Spleen (tissue), 11 donors: ENCODE measurements around the gene ATP10A. TPM values are rescaled to one million over a fixed set of nuclear protein-coding genes. Genes with fewer than 3 reads are reported as not detected.

ENCODE experiments used
- DNase-seq: peaks from one replicate; pipeline ENCODE4 v3.0.0-alpha.2; 2020
- H3K27ac ChIP-seq, 8 donors: fragments of 200-600 bp; sonication (generic) in 7 of 8; 1 replicate in 4 of 8; 2 replicates in 4 of 8; pipeline versions ENCODE4 v1.5.0 to v1.8.0; 2016 to 2021; ENCODE audit warnings: inconsistent platforms in 4 of 8, mild to moderate bottlenecking in 4 of 8, moderate library complexity in 1 of 8
- H3K27me3 ChIP-seq, 7 donors: fragments of 200-600 bp; sonication (generic) in 6 of 7; replicated peaks in 1 of 7; 1 replicate in 4 of 7; 2 replicates in 3 of 7; pipeline versions ENCODE4 v1.5.0 to v1.8.0; 2016 to 2021; ENCODE audit warnings: inconsistent platforms in 3 of 7, mild to moderate bottlenecking in 1 of 7
- H3K36me3 ChIP-seq, 6 donors: fragments of 200-600 bp; sonication (generic) in 5 of 6; 1 replicate in 4 of 6; 2 replicates in 2 of 6; pipeline versions ENCODE4 v1.5.0 to v1.8.0; 2016 to 2021; ENCODE audit warnings: inconsistent platforms in 2 of 6
- H3K4me1 ChIP-seq, 6 donors: fragments of 200-600 bp; sonication (generic) in 5 of 6; 1 replicate in 3 of 6; 2 replicates in 3 of 6; pipeline versions ENCODE4 v1.5.0 to v1.8.0; 2016 to 2021; ENCODE audit warnings: inconsistent platforms in 3 of 6
- H3K4me3 ChIP-seq, 8 donors: fragments of 200-600 bp; sonication (generic) in 7 of 8; 1 replicate in 4 of 8; 2 replicates in 4 of 8; pipeline versions ENCODE4 v1.5.0 to v1.8.0; 2016 to 2021; ENCODE audit warnings: inconsistent platforms in 4 of 8, mild to moderate bottlenecking in 4 of 8, moderate library complexity in 2 of 8
- H3K9me3 ChIP-seq, 8 donors: fragments of 200-600 bp; sonication (generic) in 7 of 8; 1 replicate in 4 of 8; 2 replicates in 4 of 8; pipeline versions ENCODE4 v1.5.0 to v1.8.0; 2016 to 2021; ENCODE audit warnings: inconsistent platforms in 4 of 8
- CTCF ChIP-seq, 11 experiments: fragments of 200-600 bp in 7 of 11; fragments of 450-650 bp in 4 of 11; sonication (generic) in 4 of 11; IDR thresholded peaks in 8 of 11; conservative IDR thresholded peaks in 3 of 11; 1 replicate in 7 of 11; 2 replicates in 4 of 11; pipeline versions ENCODE4 v1.4.0 to v1.8.0; 2016 to 2021; ENCODE audit warnings: antibody characterized with exemption in 11 of 11, inconsistent platforms in 4 of 11, mild to moderate bottlenecking in 1 of 11
- POLR2A ChIP-seq, 3 donors: fragments of 450-650 bp; IDR thresholded peaks; one replicate each; pipeline ENCODE4 v1.5.1; 2017; ENCODE audit warnings: antibody characterized with exemption in 3 of 3, mild to moderate bottlenecking in 1 of 3
- POLR2AphosphoS5 ChIP-seq, 3 donors: sonication (generic); formaldehyde crosslinking; IDR thresholded peaks; one replicate each; pipeline ENCODE4 v1.5.1; 2017; ENCODE audit warnings: antibody characterized with exemption in 3 of 3
- WGBS, 5 donors: extraction: QIAGEN DNeasy Blood & Tissue Kit in 3 of 5; methylation state at CpG; one replicate each; pipeline versions ENCODE4 v1.1.5 to v1.1.7; 2013 to 2018; 5-methylcytosine and 5-hydroxymethylcytosine counted together
- intact Hi-C: fragments of 100-400 bp; cut with DNase I; formaldehyde crosslinking; loops from one replicate; pipeline ENCODE4 v1.15.0; 2023; ENCODE audit warnings: low total_unique reads
- polyA plus RNA-seq, 3 donors: library from polyadenylated mRNA; stranded (reverse); fragments of 200-250 nt; gene quantifications; one replicate each; pipeline ENCODE4 v1.2.1, GENCODE V29; 2013
- total RNA-seq, 7 donors: library from RNA; depleted of rRNA in 3 of 7; stranded (reverse); fragments of >200 nt in 3 of 7; fragmentation: NEBNext Ultra II Directional in 4 of 7; extraction: Animal tissue kit (Norgen Biotek cat#: 25700) in 4 of 7; gene quantifications; one replicate each; pipeline versions ENCODE4 v1.1.0 to v1.2.1, GENCODE V29; 2016 to 2021
- donor health status: healthy with polysubstance abuse.
- donor health status: DM: no; HTN: no; CAD: no; lungs with moderate emphysema.
- donor health status: DM: no; HTN: no; CAD: no.
- donor health status: Bipolar disorder and iron deficiency.
- donor health status: healthy.
- donor health status: DM: no; HTN: no; CAD: no.
- donor health status: DM: yes; HTN: yes; CAD: no.

ATP10A gene
- total and polyA plus RNA-seq, 10 donors = 0.54 to 8.6 (median 2.7) TPM

GRCh38 chr15:25738171-25738965 is 124.8 kb downstream of the ATP10A start:
- 57 to 79% (median 67%) methylated on average over 7 of the region's 7 CpGs for WGBS, 5 donors
- no peak overlapping the region for H3K27ac ChIP-seq
- intact Hi-C loops = no loop called here
- TF ChIP-seq CTCF (IDR thresholded peaks at IDR 0.05 in 8 of 11, conservative IDR thresholded peaks at IDR 0.05 in 3 of 11) (no peak), POLR2AphosphoS5 (IDR thresholded peaks at IDR 0.05) (no peak), POLR2A (IDR thresholded peaks at IDR 0.05) (no peak)
- no peak for DNase-seq
- H3K4me1 ChIP-seq = peaks cover 0 to 26% (median 8%) of the 10 kb centered on the region in 6 donors
- no peaks in the 10 kb centered on the region for H3K36me3 ChIP-seq
- no peak overlapping the region for H3K4me3 ChIP-seq
- peaks cover 0 to 11% (median 0%) of the 10 kb centered on the region in 7 donors for H3K27me3 ChIP-seq
- no peaks in the 10 kb centered on the region for H3K9me3 ChIP-seq

GRCh38 chr15:25737218-25737643 is 125.9 kb downstream of the ATP10A start:
- H3K4me3 ChIP-seq = no peak overlapping the region
- no peak overlapping the region for H3K27ac ChIP-seq
- no peaks in the 10 kb centered on the region for H3K9me3 ChIP-seq
- H3K4me1 ChIP-seq = peaks cover 0 to 26% (median 8%) of the 10 kb centered on the region in 6 donors
- no peak for DNase-seq
- intact Hi-C loops = no loop called here
- 51 to 86% (median 59%) methylated on average over 4 of the region's 4 CpGs for WGBS, 5 donors
- H3K27me3 ChIP-seq = peaks cover 0 to 14% (median 0%) of the 10 kb centered on the region in 7 donors
- no peak for TF ChIP-seq POLR2AphosphoS5 (IDR thresholded peaks at IDR 0.05)
- TF ChIP-seq POLR2A (IDR thresholded peaks at IDR 0.05) = no peak
- TF ChIP-seq CTCF (IDR thresholded peaks at IDR 0.05 in 8 of 11, conservative IDR thresholded peaks at IDR 0.05 in 3 of 11) = no peak
- no peaks in the 10 kb centered on the region for H3K36me3 ChIP-seq

GRCh38 chr15:25736461-25736860 is 126.7 kb downstream of the ATP10A start:
- Histone ChIP-seq H3K27ac (no peak overlapping the region), H3K36me3 (no peaks in the 10 kb centered on the region), H3K9me3 (no peaks in the 10 kb centered on the region), H3K4me1 (peaks cover 0 to 22% (median 8%) of the 10 kb centered on the region in 6 donors), H3K4me3 (no peak overlapping the region), H3K27me3 (peaks cover 0 to 14% (median 0%) of the 10 kb centered on the region in 7 donors)
- TF ChIP-seq CTCF (IDR thresholded peaks at IDR 0.05 in 8 of 11, conservative IDR thresholded peaks at IDR 0.05 in 3 of 11) = no peak
- no peak for TF ChIP-seq POLR2AphosphoS5 (IDR thresholded peaks at IDR 0.05)
- no peak for TF ChIP-seq POLR2A (IDR thresholded peaks at IDR 0.05)
- WGBS, 5 donors = 76 to 85% (median 80%) methylated on average over 3 of the region's 3 CpGs
- intact Hi-C loops = no loop called here
- DNase-seq = no peak
